COLO668 (cell line): ENCODE results near the gene AMIGO3.

ENCODE experiments used
- DNase-seq: peaks from one replicate; lab custom pipeline; 2025; ENCODE audit not compliant: unreplicated experiment; lab: John Stamatoyannopoulos, UW

AMIGO3 gene

GRCh38 chr3:49725906-49726681, 6.6 kb upstream of the AMIGO3 start:
- no peak for DNase-seq

- DNase-seq = peak; percentile 26
Observed at GRCh38 chr3:49724586-49724985, 5.1 kb upstream of the AMIGO3 start.

- peak; percentile 96 for DNase-seq
Observed at GRCh38 chr3:49723628-49724551, 4.4 kb upstream of the AMIGO3 start, which contains the start of gene GMPPB. Gene GMPPB (minus strand): TSS chr3:49723951. CDS start chr3:49723726, 225 bp downstream.

- peak; percentile 67 for DNase-seq
Observed at GRCh38 chr3:49723296-49723627, 3.8 kb upstream of the AMIGO3 start.

GRCh38 chr3:49722896-49723295, 3.4 kb upstream of the AMIGO3 start:
- DNase-seq = no peak

GRCh38 chr3:49721896-49722781, 2.7 kb upstream of the AMIGO3 start:
- no peak for DNase-seq

GRCh38 chr3:49721596-49721895, 2.1 kb upstream of the AMIGO3 start:
- DNase-seq = no peak

- no peak for DNase-seq
Observed at GRCh38 chr3:49720855-49721595, 1.5 kb upstream of the AMIGO3 start.

- no peak for DNase-seq
Observed at GRCh38 chr3:49718858-49719213, 648 bp downstream of the AMIGO3 start.

GRCh38 chr3:49717959-49718857, 1.3 kb downstream of the AMIGO3 start:
- DNase-seq = no peak

GRCh38 chr3:49717211-49717958, 2.1 kb downstream of the AMIGO3 start:
- DNase-seq = no peak

- no peak for DNase-seq
Observed at GRCh38 chr3:49716691-49717210, 2.7 kb downstream of the AMIGO3 start.

- no peak for DNase-seq
Observed at GRCh38 chr3:49716169-49716568, 3.3 kb downstream of the AMIGO3 start.

- DNase-seq = no peak
Observed at GRCh38 chr3:49715611-49716121, 3.8 kb downstream of the AMIGO3 start.

- DNase-seq = no peak
Observed at GRCh38 chr3:49714728-49715550, 4.5 kb downstream of the AMIGO3 start.

GRCh38 chr3:49713336-49714105, 6.0 kb downstream of the AMIGO3 start:
- DNase-seq = no peak
